ENCODE results near the gene SERPINH1.

- no peak for TF ChIP-seq CTCF (IDR thresholded peaks at IDR 0.05)
- no peak for TF ChIP-seq POLR2A (IDR thresholded peaks at IDR 0.05)
Observed at GRCh38 chr11:75536786-75537641, 25.0 kb upstream of the SERPINH1 start.
